HG02840 (cell line): ENCODE results near the gene CACNA2D3.

Experiments
- ATAC-seq: cut with Tn5 transposase; IDR thresholded peaks from one replicate; pipeline ENCODE4 v1.9.1; 2021; ENCODE audit warnings: mild to moderate bottlenecking, moderate library complexity, moderate number of reproducible peaks; ENCODE audit not compliant: unreplicated experiment, low FRiP score

The CACNA2D3 gene

DNA sequence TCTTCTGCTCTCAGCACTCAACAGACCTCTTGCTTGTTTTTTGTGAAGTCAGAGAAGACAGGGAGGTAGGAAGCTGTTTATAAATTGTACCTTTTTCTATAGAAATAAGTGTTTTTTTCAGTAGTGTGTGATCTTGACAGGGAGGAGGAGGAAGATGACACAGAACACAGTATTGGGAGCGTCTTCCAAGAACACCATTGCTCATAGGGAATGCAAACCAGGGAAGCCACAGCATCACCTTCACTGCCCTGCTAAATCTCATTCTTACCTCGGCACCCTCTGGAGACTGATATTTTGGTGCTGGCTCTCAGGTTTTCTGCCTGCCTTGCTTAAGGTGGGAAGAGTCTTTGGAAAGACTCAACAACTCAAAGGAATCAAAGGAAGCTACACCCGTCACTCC lies 636.1 kb downstream of the CACNA2D3 start:
- ATAC-seq, result no peak

DNA sequence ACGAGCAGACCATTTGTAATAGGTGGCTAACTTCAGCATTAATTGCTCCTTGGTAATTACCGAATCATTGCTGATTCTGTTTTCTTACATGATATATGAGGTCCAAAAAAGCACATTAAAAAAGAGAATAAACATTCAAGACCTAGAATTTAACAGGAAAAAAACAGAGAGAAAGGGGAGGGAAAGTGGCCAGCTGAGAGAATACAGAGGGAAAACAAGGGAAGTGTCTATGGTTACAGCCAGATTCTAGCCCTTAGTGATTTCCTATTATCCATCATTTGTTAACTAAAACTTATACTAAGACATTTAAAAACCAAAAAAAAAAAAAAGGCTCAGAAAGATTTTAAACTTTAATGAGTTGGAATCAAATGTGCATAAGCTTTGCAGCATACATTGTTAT lies 636.8 kb downstream of the CACNA2D3 start:
- no peak for ATAC-seq

DNA sequence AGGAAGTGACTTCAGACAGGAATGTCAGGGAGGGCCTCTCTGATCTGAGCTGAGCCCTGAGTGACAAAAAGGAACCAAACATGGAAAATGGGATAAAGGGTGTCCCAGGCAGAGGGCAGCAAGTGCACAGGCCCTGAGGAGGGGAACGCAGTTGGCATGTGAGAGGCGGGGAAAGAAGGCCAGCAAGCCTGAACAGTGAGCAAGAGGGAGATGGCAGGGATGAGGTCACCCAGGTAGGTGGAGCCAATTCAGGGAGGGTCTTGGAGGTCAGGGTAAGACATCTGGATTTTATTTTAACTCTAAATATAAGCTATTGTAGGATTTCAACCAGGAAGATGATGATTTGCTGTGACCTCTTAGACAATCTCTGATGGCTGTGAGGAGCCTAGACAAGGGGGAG lies 637.8 kb downstream of the CACNA2D3 start:
- ATAC-seq, result no peak

- no peak for ATAC-seq
These were observed 639.3 kb downstream of the CACNA2D3 start for GRCh38 chr3:54761637-54762036.

- no peak for ATAC-seq
These were observed 642.6 kb downstream of the CACNA2D3 start for GRCh38 chr3:54764911-54765310.

DNA sequence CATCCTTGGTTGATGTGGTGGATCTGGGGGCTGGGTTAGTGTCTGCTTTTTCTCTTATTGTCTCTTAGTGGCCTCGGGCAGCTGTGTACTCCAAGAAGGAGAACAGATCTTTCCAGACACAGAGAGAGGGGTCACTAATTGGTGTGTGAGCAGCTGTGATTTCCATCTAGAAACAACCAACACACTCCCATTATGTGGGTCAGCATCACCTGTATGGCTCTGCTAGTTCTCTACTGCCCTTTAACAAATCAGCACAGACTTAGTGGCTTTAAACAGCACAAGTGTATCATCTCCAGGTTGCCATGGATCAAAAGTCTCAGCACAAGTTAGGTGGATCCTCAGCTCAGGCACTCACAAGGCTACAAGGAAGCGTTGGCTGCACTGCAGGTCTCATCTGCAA lies 648.7 kb downstream of the CACNA2D3 start:
- no peak for ATAC-seq

DNA sequence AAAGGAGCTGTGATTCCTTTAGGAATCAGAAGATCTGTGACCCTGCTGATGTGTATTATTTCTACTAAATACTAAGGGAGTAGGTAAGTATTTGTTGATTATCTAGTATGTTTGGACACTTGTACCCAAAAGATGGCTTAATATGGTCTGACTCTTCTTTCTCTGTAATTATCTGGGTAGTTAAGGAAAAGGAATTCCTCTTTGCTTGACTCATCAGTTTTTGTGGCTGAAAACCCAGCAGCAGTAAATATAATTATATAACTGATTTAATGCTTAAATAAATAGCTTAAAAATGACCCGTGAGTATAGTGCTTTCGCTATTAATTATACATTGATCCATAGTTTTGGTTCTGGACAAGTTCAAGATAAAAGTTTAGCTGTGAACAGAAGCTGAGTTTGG lies 649.7 kb downstream of the CACNA2D3 start:
- no peak for ATAC-seq

DNA sequence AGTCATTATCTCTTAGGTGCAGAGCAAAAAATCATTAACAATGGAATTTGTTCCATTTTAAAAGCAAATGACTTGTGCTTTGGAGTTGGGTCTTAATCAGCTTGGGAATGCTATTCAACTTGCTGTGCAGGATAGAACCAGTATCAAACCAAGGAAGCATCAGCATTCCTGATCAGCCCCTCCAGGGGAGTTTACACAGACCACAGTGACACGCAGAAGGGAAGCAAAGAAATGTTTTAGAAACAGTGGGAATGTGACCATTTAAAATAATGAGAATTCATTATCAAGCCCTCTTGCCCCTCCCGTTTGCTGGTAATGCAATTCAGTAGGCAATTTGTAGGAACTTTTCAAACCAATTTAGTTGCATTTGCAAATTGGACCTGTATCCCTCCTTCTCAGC lies 650.4 kb downstream of the CACNA2D3 start:
- ATAC-seq, result no peak

- ATAC-seq, result no peak
These were observed 650.9 kb downstream of the CACNA2D3 start for GRCh38 chr3:54773271-54773670.

- no peak for ATAC-seq
These were observed 654.2 kb downstream of the CACNA2D3 start for GRCh38 chr3:54776601-54777000.

- ATAC-seq, result no peak
These were observed 654.8 kb downstream of the CACNA2D3 start for GRCh38 chr3:54777141-54777540.

GRCh38 chr3:54780336-54780735 lies 658.0 kb downstream of the CACNA2D3 start:
- no peak for ATAC-seq

DNA sequence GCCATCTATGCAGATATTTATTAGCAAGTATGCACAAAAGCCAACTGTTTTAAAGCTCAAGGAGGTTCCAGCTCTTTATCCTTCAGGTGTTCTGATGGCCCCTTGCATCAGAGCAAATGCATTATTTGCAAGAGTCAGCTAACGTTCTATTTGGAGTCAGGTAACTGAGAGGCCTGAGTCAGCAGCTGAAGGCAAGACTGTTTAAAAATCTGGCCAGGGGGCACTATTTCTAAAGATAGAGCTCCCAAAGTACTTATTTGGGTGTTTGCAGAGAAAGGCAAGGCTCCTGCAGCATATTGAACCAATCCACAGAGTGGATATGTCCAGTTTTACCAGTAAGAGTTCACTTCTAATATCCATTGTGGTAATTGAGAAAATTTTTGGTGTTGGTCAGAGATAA lies 659.4 kb downstream of the CACNA2D3 start:
- ATAC-seq, result no peak

DNA sequence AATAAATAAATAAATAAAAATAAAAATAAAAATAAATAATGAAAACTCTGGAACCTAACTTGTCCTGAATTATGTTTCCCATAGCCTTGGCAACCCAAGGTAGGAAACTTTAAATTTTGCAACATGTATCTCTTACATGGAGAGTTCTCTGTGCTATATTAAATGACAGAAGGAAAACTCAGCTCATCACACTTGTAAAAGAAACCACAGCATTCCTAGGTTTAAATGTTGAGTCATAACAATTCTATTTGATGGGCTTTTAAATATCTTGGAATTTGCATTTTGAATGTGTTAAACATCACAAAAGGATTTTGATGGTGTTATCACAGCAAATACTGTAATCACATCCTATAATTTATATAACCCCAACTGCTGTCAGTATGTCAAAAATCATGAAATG lies 661.3 kb downstream of the CACNA2D3 start:
- ATAC-seq, result no peak

DNA sequence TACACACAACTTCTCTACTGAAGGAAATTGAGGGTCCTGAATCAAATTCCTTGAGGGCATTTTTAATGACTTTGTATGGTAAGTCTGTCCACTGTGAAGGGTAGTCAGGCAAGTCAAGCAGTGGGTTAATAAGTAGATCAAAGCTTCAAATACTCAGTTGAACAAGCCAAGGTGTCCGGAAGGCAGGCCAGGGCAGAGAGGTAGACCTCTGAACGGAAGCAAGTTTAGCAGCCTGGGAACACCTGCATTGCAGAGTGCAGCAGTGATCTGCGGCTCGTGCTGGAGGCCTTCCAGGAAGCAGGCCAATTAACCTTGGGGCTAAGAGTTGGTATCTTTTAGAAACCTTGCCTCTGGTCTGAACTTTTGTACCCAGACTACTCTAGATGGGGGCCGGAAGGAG lies 661.7 kb downstream of the CACNA2D3 start:
- no peak for ATAC-seq

GRCh38 chr3:54785976-54786375 lies 663.6 kb downstream of the CACNA2D3 start:
- ATAC-seq, result no peak

DNA sequence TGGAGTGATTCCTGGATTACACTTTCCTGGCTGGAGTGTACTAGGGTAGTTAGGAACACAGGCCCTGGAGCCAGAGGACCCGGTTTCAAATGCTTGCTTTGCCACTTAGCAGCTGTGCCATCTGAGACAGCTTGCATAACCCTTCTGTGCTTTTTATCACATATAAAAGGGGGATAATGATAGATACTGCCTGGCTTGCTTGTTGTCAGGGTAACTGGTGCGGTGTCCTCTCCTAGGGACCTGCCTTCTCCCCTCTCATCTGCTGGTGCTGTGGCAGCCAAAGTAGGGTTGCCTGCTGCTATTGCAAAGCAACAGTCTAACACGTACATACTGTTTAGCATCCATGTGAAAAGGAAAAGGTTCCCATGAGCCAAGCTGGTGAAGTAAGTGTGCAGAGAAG lies 667.7 kb downstream of the CACNA2D3 start:
- ATAC-seq, result no peak

GRCh38 chr3:54791501-54792156 lies 669.3 kb downstream of the CACNA2D3 start:
- no peak for ATAC-seq

DNA sequence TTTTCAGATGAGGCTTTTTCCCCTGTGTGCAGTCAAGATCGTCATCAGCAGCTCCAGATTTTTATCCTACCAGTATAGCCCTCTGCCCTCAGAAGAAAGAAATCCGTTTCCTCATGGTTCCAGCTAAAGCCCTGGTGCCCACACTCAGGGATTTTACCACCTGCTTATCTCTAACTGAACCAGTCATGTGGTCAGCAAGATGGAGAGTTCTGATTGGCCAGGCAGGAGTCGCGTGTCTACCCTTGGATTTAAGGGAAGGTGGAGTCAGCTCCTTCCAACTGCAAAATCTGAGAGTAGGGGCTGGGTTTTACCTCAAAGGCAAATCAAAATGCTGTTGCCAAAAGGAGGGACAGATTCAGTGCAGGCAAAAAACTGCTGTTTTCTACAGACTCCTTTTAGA lies 670.2 kb downstream of the CACNA2D3 start:
- no peak for ATAC-seq

DNA sequence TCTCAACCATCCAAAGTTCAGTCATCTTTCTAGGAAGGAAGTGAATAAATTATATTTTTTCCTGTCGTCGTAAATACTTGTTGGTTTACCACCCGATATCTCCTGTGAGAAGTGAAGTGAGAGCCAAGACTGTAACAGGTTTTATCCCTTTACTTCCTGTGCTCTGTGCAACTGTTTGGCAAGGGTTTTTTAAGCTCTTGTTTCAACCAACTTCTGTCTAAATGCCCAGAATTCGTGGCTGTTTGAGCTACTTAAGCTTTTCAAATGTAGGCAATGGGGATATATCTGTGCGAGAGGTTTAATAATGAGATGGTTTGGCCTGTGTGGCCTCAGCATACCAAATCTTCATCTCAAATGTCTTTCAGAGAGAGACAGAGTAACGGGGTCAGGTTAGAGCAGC lies 670.8 kb downstream of the CACNA2D3 start:
- ATAC-seq, result no peak

GRCh38 chr3:54797111-54797510 lies 674.8 kb downstream of the CACNA2D3 start:
- ATAC-seq, result no peak

DNA sequence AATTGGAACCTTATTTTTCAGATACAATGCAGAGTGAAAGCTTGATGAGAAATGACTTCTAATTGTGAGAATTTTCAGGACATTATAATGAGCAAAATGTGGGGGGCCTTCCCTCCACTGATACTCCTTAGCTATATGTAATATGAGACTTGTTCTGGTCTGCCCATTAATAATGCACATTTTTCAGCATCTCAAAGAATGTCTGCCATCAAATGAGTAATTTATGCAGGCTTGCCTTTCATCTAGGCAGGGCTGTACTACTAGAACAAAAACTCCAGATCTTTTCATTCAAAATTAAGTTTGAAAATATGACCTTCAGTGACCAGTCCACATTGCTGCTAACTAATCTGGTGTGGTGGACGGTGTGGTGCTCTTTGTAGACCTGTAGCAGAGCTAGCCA lies 678.1 kb downstream of the CACNA2D3 start:
- ATAC-seq, result no peak

DNA sequence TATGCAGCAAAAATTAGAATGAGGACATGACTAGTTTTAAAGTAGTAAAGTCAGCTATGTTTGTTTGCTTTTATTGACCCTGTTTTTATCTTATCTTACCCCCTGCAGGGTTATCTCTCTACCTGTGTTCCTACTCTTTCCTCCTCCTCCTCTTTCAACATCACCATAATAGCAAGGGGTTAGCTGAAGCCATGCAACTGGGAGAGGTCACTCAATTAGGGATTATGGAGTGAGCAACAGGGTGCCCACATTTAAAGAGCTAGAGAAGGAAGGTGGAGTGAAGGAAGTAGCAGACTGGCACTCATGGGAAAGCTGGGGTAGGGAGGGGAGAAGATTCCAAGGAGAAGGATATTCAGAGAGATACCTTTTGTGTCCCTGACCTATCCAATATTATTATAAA lies 679.6 kb downstream of the CACNA2D3 start:
- no peak for ATAC-seq
